IgD-negative memory B cell (primary cell): ENCODE results near the gene GNAT1. TPM values are rescaled to one million over a fixed set of nuclear protein-coding genes. Genes with fewer than 3 reads are reported as not detected.
"Not testable (repeated sequence)": the region's sequence is repeated elsewhere in the genome, so short reads cannot be mapped to it uniquely, and the experiment has no call there.

ENCODE experiments used
- H3K27ac Mint-ChIP-seq, 3 donors: one replicate each; pipeline ENCODE4 v1.8.0; 2020 to 2022; ENCODE audit warnings: mild to moderate bottlenecking in 3 of 3, mixed read lengths in 3 of 3, moderate library complexity in 1 of 3
- H3K27me3 Mint-ChIP-seq: one replicate; pipeline ENCODE4 v1.8.0; 2021; ENCODE audit warnings: mixed read lengths
- H3K36me3 Mint-ChIP-seq: one replicate; pipeline ENCODE4 v1.8.0; 2020; ENCODE audit warnings: mild to moderate bottlenecking, mixed read lengths
- H3K4me1 Mint-ChIP-seq, 3 donors: one replicate each; pipeline ENCODE4 v1.8.0; 2020 to 2022; ENCODE audit warnings: mixed read lengths in 3 of 3, mild to moderate bottlenecking in 1 of 3
- H3K4me3 Mint-ChIP-seq, 4 donors: one replicate each; pipeline ENCODE4 v1.8.0; 2020 to 2022; ENCODE audit warnings: mild to moderate bottlenecking in 4 of 4, mixed read lengths in 4 of 4, moderate library complexity in 3 of 4
- H3K9me3 Mint-ChIP-seq, 3 donors: one replicate each; pipeline ENCODE4 v1.8.0; 2020 to 2021; ENCODE audit warnings: mixed read lengths in 3 of 3, mild to moderate bottlenecking in 1 of 3
- polyA plus RNA-seq: library from polyadenylated mRNA; unstranded; fragments of 300-500 nt; fragmentation: Illumina TruSeq; gene quantifications from one replicate; pipeline ENCODE4 v1.2.3, GENCODE V29; 2021

Gene GNAT1
- polyA plus RNA-seq, 1 donor from 2014 or later, result not detected

DNA sequence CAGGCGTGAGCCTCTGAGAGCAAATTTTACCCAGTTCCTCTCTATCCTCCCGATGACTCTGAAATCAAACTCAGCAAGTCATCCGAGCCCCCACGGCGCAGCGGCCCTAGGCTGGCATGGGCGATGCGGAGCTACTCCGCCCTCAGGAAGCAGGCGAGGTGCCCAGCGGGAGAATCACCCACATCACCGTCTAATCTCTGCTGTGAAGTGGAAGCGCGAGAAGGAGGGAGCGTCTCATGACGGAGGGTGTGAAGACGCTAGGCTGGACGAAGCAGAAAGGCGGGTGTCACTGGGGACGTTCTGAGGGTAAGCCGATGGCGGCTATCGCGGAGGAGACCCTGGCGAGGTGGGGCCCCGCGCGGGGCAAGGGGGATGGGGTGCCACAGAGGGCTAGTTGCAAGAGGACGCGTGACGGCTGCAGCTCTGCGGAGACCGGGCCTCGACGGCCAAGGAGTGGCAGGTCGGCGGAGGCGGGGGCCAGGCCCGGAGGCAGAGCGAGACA is 35.5 kb downstream of the GNAT1 start:
- H3K4me3 Mint-ChIP-seq, result peak overlapping the region; percentile 84 to 99 (median 94)
- peaks cover 2% of the 10 kb centered on the region for H3K27me3 Mint-ChIP-seq
- no peaks in the 10 kb centered on the region for H3K36me3 Mint-ChIP-seq
- H3K4me1 Mint-ChIP-seq, result peaks cover 17 to 30% (median 30%) of the 10 kb centered on the region in 3 donors
- peak overlapping the region; percentile 70 to 94 (median 86) for H3K27ac Mint-ChIP-seq
- H3K9me3 Mint-ChIP-seq, result no peaks in the 10 kb centered on the region

DNA sequence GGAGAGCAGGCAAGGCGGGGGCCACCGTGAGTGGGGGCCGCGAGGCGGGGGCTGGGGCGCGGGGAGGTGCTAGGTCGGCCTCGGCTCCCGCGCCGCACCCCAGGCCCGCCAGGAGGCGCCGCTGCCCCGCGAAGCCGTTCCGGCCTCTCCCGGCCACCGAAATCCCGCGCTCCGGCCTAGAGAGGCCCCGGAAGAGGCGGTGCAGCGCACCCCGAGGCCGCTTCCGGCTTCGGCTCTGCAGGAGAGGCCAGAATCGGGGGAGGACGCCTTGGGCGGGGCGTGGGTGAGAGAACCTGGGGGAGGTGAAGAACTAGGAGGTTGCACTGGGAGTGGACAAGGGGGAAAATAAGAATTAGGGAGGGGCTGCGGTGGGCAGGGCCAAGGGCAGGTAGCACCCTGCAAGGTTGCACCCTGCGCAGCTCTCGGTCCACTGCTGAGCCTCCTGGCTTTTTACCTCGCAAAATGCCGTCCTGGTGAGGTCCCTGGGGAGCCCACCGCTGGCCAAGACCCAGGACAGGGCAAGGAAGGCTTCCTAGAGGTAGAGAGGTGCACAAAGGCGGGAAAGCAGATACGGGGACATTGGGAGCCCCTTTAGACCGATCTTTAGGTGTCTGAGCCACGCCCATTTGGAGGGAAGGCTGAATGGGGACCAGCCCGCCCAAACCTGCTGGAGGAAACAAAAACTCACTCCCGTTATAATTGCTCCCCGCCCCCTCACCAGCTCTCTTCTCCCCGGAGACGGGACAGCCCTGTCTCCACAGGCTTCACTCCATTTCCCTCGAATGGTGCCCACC is 36.2 kb downstream of the GNAT1 start:
- Mint-ChIP-seq H3K4me1 (peaks cover 17 to 30% (median 30%) of the 10 kb centered on the region in 3 donors), H3K27me3 (peaks cover 2% of the 10 kb centered on the region)

DNA sequence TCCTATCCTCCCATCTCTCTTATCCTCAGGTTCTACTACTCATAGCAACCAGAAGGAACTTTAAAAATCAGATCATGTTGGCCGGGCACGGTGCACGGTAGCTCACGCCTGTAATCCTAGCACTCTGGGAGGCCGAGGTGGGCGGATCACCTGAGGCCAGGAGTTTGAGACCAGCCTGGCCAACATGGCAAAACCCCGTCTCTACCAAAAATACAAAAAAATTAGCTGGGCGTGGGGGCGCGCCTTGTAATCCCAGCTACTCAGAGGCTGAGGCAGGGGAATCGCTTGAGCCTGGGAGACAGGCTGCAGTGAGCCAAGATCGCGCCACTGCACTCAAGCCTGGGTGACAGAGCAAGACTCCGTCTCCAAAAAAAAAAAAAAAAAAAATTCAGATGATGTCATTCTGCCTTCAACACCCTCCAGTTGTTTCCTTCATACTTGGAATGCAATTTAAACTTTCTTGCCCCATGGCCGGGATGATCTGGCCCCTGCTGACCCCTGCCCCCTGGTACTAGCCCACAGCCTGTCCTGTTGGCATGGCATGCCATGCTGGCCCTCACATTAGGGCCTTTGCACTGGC is 36.9 kb downstream of the GNAT1 start:
- not testable (repeated sequence) for H3K27me3 Mint-ChIP-seq, H3K9me3 Mint-ChIP-seq, H3K36me3 Mint-ChIP-seq
- Mint-ChIP-seq H3K4me3 (peak overlapping the region; percentile 84 to 99 (median 94)), H3K27ac (peak overlapping the region; percentile 70 to 94 (median 86)), H3K4me1 (peaks cover 17 to 30% (median 30%) of the 10 kb centered on the region in 3 donors)

More for the DNA sequence above, 36.2 kb downstream of the GNAT1 start:
- H3K27ac Mint-ChIP-seq, result peak overlapping the region; percentile 70 to 94 (median 86)
- peak overlapping the region; percentile 84 to 99 (median 94) for H3K4me3 Mint-ChIP-seq
- H3K9me3 Mint-ChIP-seq, result no peaks in the 10 kb centered on the region
- no peaks in the 10 kb centered on the region for H3K36me3 Mint-ChIP-seq

DNA sequence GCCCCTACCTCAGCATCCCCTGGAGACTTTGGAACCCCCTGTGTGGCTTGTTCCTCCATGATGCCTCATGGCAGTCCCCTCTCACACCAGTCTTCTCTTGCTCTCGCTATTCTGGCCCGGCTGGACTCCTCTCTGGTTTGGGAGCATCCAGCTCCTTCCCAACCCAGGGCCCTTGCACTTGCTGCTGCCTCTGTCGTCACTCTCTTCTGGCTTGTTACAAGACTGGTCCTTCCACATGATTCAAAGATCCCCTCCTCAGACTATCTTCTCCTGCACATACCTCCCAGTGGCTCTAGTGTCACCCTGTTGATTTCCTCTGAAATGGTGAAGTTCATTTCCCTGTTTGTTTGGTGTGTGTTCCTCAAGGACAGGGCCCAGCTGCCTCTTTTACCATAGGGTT is 38.1 kb downstream of the GNAT1 start:
- Mint-ChIP-seq H3K36me3 (no peaks in the 10 kb centered on the region), H3K9me3 (no peaks in the 10 kb centered on the region), H3K4me1 (peaks cover 17 to 34% (median 32%) of the 10 kb centered on the region in 3 donors), H3K4me3 (peak overlapping the region in 2 of 4 donors; percentile 29 to 42), H3K27ac (peak overlapping the region in 2 of 3 donors; percentile 11 to 70), H3K27me3 (no peaks in the 10 kb centered on the region)

DNA sequence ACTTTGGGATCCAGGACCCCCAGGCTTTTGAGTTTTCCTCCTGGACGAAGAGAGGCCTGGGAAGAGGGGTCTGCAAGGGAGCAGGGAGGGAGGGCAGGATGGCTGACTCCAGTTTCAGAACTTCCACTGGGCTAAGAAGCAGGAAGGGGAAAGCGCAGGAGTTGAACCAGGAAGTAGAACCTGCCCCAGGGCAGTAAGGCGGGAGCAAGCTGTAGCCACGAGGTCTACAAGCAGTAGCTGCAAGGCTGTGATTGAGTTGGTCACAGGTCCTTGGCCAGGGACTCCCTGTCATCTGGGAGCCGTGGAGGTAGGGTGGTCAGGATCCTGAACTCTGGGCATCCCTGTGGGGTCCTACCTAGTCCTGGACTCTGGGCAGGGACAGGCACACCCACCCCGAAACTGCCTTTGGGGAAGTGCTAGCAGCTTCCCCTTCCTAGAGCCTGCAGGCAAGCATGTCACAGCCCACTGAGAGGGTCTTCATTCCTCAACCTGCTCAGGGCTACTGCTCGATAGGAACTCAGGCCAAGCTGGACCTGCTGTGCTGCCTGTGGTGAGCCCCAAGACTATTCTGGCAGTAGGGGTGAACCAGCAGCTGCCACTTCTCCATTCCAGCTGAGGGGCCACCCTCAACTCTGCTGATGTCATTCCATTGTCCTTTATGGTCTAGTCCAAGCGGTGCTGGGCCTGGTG is 38.8 kb downstream of the GNAT1 start:
- Mint-ChIP-seq H3K4me1 (peaks cover 17 to 38% (median 34%) of the 10 kb centered on the region in 3 donors), H3K9me3 (no peaks in the 10 kb centered on the region), H3K27ac (peak overlapping the region in 1 of 3 donors; percentile 62), H3K27me3 (no peaks in the 10 kb centered on the region), H3K4me3 (peak overlapping the region in 3 of 4 donors; percentile 17 to 55 (median 42)), H3K36me3 (no peaks in the 10 kb centered on the region)

DNA sequence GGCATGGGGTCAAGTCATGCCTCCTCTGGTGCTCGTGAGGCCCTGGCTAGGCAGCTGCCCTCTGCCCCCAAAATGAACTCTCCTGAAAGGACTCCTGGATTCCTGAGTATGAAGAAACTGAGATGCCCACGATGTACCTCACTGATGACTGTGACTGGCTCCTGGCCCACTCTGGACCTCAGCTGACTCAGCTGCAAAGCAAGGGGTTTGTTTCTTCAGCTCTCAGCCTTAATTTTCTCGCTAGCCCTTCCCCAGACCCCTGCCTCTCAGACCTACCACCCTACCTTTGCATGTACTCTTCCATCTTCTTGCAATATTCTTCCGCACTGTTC is 39.4 kb downstream of the GNAT1 start:
- Mint-ChIP-seq H3K9me3 (no peaks in the 10 kb centered on the region), H3K4me3 (peak overlapping the region; percentile 12 to 83 (median 62)), H3K4me1 (peaks cover 21 to 41% (median 37%) of the 10 kb centered on the region in 3 donors), H3K36me3 (no peaks in the 10 kb centered on the region), H3K27me3 (no peaks in the 10 kb centered on the region), H3K27ac (peak overlapping the region in 1 of 3 donors; percentile 62)

DNA sequence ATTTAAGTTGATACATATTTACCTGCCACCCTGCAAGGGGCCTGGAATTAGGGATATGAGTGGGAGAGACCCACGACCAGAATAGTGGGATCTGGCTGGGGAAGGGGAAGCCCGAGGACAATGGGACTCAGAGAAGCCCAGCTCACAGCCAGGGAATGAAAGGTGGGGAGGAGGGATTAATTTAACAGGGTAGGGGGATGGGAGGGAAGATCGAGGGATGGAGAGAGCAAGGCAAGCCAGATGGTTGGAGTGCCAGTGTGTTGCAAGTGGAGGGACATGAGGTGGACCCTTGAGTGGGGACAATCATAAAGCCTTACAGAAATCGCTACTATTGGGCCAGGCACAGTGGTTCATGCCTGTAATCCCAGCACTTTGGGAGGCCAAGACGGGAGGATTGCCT is 40.2 kb downstream of the GNAT1 start:
- Mint-ChIP-seq H3K4me3 (no peak overlapping the region), H3K4me1 (peaks cover 19 to 36% (median 34%) of the 10 kb centered on the region in 3 donors), H3K36me3 (no peaks in the 10 kb centered on the region), H3K27ac (no peak overlapping the region), H3K27me3 (no peaks in the 10 kb centered on the region), H3K9me3 (no peaks in the 10 kb centered on the region)

DNA sequence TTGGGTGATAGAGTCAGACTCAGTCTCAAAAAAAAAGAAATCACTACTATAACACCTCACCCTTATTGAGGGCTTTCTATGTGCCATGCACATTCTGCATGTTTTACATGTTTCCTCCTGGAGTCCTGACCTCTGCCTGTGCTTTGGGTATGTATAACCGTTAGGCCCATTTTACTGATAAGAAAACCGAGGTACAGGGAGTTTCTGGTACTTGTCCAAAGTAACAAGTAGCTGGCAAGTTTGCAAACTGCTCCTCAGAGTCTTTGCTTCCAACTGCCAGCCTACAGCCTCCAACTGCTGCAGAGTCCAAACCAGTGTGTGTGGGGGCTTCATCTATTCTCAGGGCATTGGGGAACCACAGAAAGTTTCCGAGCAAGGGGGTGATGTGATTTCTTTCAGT is 40.9 kb downstream of the GNAT1 start:
- H3K4me1 Mint-ChIP-seq, result peaks cover 20 to 33% (median 31%) of the 10 kb centered on the region in 3 donors

DNA sequence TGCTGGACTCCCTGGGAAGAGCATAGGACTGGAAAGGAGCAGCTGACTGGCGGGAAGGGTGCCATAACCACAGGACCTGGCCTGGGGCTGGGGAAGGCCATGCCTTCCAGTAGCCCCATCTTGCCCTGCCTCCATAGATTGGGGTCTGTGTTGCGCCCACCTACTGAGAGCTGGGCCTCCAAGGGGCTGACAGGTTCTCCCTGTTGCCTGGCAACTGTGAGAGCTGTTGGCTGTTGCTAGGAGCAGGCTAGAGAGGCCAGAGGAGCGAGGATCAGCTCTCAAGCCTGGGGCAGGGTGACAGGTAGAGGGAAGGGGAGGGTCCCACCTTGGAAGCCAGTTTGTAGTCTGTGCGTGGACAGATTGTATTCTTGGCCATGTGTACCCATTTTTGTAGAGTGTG is 41.8 kb downstream of the GNAT1 start:
- H3K36me3 Mint-ChIP-seq, result no peaks in the 10 kb centered on the region
- H3K27ac Mint-ChIP-seq, result peak overlapping the region in 1 of 3 donors; percentile 85
- peaks cover 28 to 31% (median 29%) of the 10 kb centered on the region in 3 donors for H3K4me1 Mint-ChIP-seq
- H3K4me3 Mint-ChIP-seq, result peak overlapping the region in 3 of 4 donors; percentile 48 to 86 (median 55)
- H3K9me3 Mint-ChIP-seq, result no peaks in the 10 kb centered on the region
- H3K27me3 Mint-ChIP-seq, result no peaks in the 10 kb centered on the region

More for the DNA sequence above, 40.9 kb downstream of the GNAT1 start:
- Mint-ChIP-seq H3K9me3 (no peaks in the 10 kb centered on the region), H3K27ac (no peak overlapping the region), H3K36me3 (no peaks in the 10 kb centered on the region), H3K4me3 (peak overlapping the region in 1 of 4 donors; percentile 86), H3K27me3 (no peaks in the 10 kb centered on the region)

DNA sequence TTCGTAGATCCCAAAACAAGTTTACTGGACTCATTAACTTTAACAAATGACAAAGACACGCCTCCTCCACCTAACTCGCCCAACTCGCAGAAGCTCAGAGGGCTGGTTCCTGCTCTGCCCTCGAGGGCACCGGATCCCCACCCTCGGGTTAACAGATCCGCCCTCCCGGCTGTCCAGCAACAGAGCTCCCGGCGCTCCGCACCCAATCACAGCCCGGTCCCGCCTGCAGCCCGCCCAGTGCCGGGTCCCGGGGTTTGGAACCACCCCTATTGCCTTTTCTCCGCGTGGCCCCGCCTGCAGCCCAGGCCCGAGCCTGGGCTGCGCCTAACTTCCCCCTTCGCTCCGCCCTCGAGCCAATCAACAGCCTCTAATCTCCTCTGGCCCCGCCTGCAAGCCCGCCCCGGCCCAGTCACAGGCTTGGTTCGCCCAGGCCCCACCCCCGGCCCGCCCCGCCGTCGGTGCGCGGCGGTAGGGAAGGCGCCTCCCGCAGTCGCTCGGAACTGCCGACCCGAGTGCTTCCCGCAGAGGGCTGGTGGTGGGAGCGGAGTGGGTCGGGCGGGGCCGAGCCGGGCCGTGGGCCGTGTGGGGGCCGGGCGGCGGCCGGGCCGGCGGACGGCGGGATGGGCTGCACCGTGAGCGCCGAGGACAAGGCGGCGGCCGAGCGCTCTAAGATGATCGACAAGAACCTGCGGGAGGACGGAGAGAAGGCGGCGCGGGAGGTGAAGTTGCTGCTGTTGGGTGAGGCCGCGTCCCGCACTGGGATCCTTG is 44.5 kb downstream of the GNAT1 start, which contains the start of gene GNAI2:
TSS of gene GNAI2 (plus strand) at position 489 of the 768 bp plus-strand sequence. CDS start at position 621, 132 bp downstream.
- H3K27ac Mint-ChIP-seq, result peak within 1 kb of the TSS; percentile 95 to 96 (median 95)
- no peaks in the 10 kb centered on the region for H3K36me3 Mint-ChIP-seq
- H3K9me3 Mint-ChIP-seq, result no peaks in the 10 kb centered on the region
- peaks cover 26 to 27% (median 27%) of the 10 kb centered on the region in 3 donors for H3K4me1 Mint-ChIP-seq
- peak within 1 kb of the TSS; percentile 96 to 98 (median 97) for H3K4me3 Mint-ChIP-seq
- no peaks in the 10 kb centered on the region for H3K27me3 Mint-ChIP-seq

DNA sequence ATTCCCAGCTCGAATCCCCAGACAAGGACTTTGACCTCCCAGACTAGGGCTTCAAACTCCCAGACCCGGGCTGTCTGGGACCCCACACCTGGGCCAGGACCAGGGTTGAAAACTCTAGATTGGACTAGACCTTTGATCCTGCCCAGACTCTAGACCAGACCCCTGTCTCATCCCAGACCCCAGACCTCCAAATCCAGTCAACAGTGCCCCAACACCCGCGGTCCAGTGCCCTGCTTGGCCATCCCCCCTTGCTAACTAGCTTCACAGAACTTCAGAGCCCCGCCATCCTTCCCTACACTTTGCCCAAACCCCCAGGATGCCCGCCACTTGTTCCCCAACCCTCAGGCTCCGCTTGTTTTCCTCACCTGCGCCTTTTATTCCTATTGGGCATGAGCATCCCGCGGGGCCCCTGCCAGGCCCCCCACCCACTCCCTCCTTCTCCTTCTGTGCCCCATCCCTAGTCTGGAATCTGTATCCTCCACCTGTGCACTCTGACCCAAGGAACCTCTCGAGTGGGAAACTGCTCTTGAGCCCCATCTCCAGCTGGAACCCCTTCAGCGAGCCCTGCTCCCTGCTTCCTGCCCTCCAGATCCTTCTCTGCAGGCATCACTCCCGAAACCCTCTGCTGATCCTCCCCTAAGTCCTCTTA is 45.2 kb downstream of the GNAT1 start:
- Mint-ChIP-seq H3K27me3 (no peaks in the 10 kb centered on the region), H3K4me1 (peaks cover 25 to 29% (median 26%) of the 10 kb centered on the region in 3 donors), H3K36me3 (no peaks in the 10 kb centered on the region), H3K9me3 (no peaks in the 10 kb centered on the region), H3K27ac (peak overlapping the region; percentile 93 to 96 (median 95)), H3K4me3 (peak overlapping the region; percentile 96 to 98 (median 97))

DNA sequence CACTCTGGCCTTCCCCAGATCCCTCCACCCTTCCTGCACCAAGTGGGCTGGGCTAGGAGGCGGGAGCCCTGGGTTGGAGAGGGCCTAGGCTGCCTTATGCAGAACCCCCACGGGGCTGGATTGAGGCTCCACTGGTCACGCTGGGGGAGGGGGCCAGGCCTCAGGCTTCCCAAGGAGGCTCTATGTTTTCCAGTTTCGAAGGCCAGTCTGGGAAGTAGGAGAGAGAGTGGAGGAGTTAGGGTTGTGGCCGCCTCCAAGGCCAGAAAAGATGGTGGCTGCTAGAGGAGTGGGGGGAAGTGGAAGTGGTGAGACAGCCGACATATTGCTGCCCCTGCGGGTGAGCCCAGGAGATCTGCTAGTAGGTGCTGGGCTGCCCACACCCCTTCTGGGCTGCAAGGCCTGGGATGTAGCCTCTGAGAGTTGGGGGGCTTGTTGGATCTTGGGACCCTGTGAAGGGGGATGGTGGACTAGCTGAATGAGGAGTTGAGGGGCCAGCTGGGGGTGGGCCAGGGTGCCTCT is 45.8 kb downstream of the GNAT1 start:
- peaks cover 27 to 33% (median 30%) of the 10 kb centered on the region in 3 donors for H3K4me1 Mint-ChIP-seq
- no peaks in the 10 kb centered on the region for H3K27me3 Mint-ChIP-seq
- H3K36me3 Mint-ChIP-seq, result no peaks in the 10 kb centered on the region
- peak overlapping the region; percentile 96 to 98 (median 97) for H3K4me3 Mint-ChIP-seq
- H3K27ac Mint-ChIP-seq, result peak overlapping the region; percentile 95 to 96 (median 95)
- H3K9me3 Mint-ChIP-seq, result no peaks in the 10 kb centered on the region

DNA sequence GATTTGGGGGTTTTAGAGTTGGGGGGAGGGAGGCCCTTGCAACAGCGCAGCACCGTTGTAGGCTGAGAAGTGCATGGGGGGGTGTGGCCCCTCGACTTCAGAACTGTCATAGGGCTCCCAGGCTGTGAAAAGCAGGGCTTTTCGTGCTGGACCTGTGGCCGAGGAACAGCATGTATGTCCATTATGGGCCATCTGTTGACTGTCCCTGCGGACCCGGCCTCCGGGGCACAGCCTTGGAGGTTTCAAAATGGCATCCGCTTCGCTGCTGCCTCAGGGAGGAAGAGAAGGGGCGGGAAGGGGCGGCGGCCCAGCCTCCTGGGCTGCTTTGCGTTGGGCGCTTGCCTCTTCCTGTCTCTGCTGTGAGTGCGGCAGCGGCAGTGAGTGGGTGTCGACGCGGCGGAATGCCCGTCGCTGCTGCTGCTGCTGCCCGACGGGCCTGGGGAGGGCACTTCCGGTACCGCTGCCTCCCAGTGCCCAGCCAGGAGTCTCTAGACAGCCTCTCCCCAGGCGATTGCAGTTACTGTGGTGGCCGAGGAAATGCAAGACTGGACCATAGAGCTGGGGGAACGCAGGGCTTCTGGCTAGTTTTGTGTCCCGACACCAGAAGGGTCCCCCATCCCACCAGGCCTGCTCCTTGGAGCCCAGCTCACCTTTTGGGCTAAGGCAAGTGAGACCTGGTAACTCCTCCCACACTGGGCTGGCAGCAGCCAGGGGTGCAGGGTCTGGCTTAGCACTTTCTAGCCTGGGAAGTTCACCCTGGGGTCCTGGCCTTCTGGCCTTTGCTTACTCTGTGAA is 46.5 kb downstream of the GNAT1 start:
- peak overlapping the region; percentile 96 to 98 (median 97) for H3K4me3 Mint-ChIP-seq

More for the DNA sequence above, 46.5 kb downstream of the GNAT1 start:
- Mint-ChIP-seq H3K4me1 (peaks cover 32 to 38% (median 34%) of the 10 kb centered on the region in 3 donors), H3K9me3 (no peaks in the 10 kb centered on the region), H3K27ac (peak overlapping the region; percentile 95 to 97 (median 96)), H3K36me3 (no peaks in the 10 kb centered on the region), H3K27me3 (no peaks in the 10 kb centered on the region)
